Measurements from ENCODE around the gene H2AZ2. TPM values are rescaled to one million over a fixed set of nuclear protein-coding genes. Genes with fewer than 3 reads are reported as not detected.
A peak's percentile ranks its signal among the peaks of the same experiment; 100 is the strongest.

Gene H2AZ2
- total and polyA plus RNA-seq, 8 donors: 37.8 to 83.0 (median 56.0) TPM

- no peaks in the 10 kb centered on the region for H3K27me3 ChIP-seq
- H3K27ac ChIP-seq: no peak overlapping the region
- ATAC-seq: no peak
- H3K36me3 ChIP-seq: peaks cover 11 to 49% (median 21%) of the 10 kb centered on the region in 3 donors
- intact Hi-C loops (cut with DNase I): no loop called here
- no peak overlapping the region for H3K4me3 ChIP-seq
- TF ChIP-seq CTCF (IDR thresholded peaks at IDR 0.05): no peak
- no peak for FAIRE-seq
- 94 to 97% methylated on average over 5 of the region's 5 CpGs for WGBS, 2 donors
- peaks cover 11 to 18% (median 13%) of the 10 kb centered on the region in 3 donors for H3K4me1 ChIP-seq
- no peak for DNase-seq
- no peaks in the 10 kb centered on the region for H3K9me3 ChIP-seq
Observed at GRCh38 chr7:44802418-44803025, 45.4 kb downstream of the H2AZ2 start.

GRCh38 chr7:44801890-44802289 lies 46.0 kb downstream of the H2AZ2 start:
- H3K36me3 ChIP-seq: peaks cover 11 to 49% (median 21%) of the 10 kb centered on the region in 3 donors
- no peaks in the 10 kb centered on the region for H3K9me3 ChIP-seq
- peaks cover 11 to 18% (median 13%) of the 10 kb centered on the region in 3 donors for H3K4me1 ChIP-seq
- H3K27ac ChIP-seq: no peak overlapping the region
- 91% methylated on average over 5 of the region's 5 CpGs for WGBS, 2 donors
- TF ChIP-seq CTCF (IDR thresholded peaks at IDR 0.05): no peak
- ATAC-seq (no peak), FAIRE-seq (no peak), DNase-seq (no peak)
- intact Hi-C loops (cut with DNase I): no loop called here
- H3K4me3 ChIP-seq: no peak overlapping the region
- no peaks in the 10 kb centered on the region for H3K27me3 ChIP-seq

GRCh38 chr7:44799939-44800338 lies 47.9 kb downstream of the H2AZ2 start:
- no peak overlapping the region for H3K27ac ChIP-seq
- WGBS, 2 donors: 72 to 73% methylated on average over 4 of the region's 4 CpGs
- DNase-seq: no peak
- no peak overlapping the region for H3K4me3 ChIP-seq
- no peaks in the 10 kb centered on the region for H3K27me3 ChIP-seq
- H3K9me3 ChIP-seq: no peaks in the 10 kb centered on the region
- H3K4me1 ChIP-seq: peaks cover 11 to 18% (median 13%) of the 10 kb centered on the region in 3 donors
- no peak for TF ChIP-seq CTCF (IDR thresholded peaks at IDR 0.05)
- intact Hi-C loops (cut with DNase I): no loop called here
- ATAC-seq: no peak
- H3K36me3 ChIP-seq: peaks cover 11 to 49% (median 21%) of the 10 kb centered on the region in 3 donors
- FAIRE-seq: no peak

GRCh38 chr7:44798649-44799305 lies 49.1 kb downstream of the H2AZ2 start:
- no peak for TF ChIP-seq CTCF (IDR thresholded peaks at IDR 0.05)
- 9 to 10% methylated on average over 2 of the region's 2 CpGs for WGBS, 2 donors
- ATAC-seq: no peak
- no peak for FAIRE-seq
- peak overlapping the region in 1 of 4 donors; percentile 42 for H3K27ac ChIP-seq
- H3K9me3 ChIP-seq: no peaks in the 10 kb centered on the region
- peaks cover 11 to 18% (median 13%) of the 10 kb centered on the region in 3 donors for H3K4me1 ChIP-seq
- no peak for DNase-seq
- peak overlapping the region in 3 of 4 donors; percentile 56 to 71 (median 62) for H3K4me3 ChIP-seq
- H3K36me3 ChIP-seq: peaks cover 11 to 43% (median 21%) of the 10 kb centered on the region in 3 donors
- intact Hi-C loops (cut with DNase I): no loop called here
- H3K27me3 ChIP-seq: no peaks in the 10 kb centered on the region

Data from pancreas (tissue), 10 donors.